Measurements from ENCODE around the gene GET4.

DNA sequence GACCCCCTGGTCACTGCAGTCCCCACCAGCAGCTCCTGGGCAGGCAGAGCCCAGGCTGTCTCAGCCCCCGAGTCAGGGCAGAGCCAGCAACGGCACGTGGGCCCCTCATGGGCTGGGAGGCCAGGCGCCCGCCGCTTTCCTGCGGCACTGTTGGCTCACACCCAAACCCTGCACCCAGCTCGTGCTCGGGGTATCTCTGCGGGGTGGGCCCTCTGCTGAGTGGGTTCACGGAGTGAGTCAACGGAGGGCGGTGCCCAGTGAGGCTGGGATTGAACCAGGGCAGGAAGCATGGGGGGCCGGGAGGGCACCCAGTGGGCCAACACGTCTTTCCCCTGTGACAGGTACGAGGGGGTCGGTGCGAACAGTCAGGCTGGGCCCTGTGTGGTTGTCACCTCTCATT is 49.2 kb downstream of the GET4 start:
- TF ChIP-seq TAF1 (IDR thresholded peaks at IDR 0.05; ENCODE audit: low read depth, low read length) (no peak), POLR2A (IDR thresholded peaks at IDR 0.05; ENCODE audit: low read depth, low read length) (no peak), PAX5 (IDR thresholded peaks at IDR 0.05; ENCODE audit: insufficient read depth, low read length, severe bottlenecking) (no peak), POLR2AphosphoS5 (IDR thresholded peaks at IDR 0.05; ENCODE audit: low read depth, low read length) (no peak), POU2F2 (IDR thresholded peaks at IDR 0.05; ENCODE audit: low read depth, low read length) (no peak)
